ENCODE measurements around the gene NDRG3. TPM values are rescaled to one million over a fixed set of nuclear protein-coding genes. Genes with fewer than 3 reads are reported as not detected.

NDRG3 gene
- total and polyA plus RNA-seq, 4 donors: 3.1 to 6.3 (median 4.5) TPM

DNA sequence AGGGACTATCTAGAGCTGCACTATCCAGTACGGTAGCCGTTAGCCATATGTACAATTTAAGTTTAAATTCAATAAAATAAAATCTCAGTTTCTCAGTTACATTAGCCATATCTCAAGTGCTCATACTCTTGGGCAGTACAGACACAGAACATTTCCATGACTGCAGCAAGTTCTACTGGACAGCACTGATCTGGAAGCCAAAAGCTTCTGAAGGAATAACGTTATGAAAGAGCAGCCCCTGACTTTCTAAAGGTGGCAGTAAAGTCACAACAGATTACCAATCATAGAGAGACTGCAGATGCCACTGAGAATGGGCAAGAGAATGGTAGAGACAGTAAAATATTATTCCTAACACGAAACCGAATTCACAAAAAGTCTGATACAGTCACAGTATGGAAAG lies 36.8 kb downstream of the NDRG3 start:
- H3K27me3 ChIP-seq (ENCODE audit: control insufficient read depth in 4 of 4, insufficient read depth in 4 of 4, low read length in 3 of 4): no peaks in the 10 kb centered on the region
- 80% methylated on average over 5 of the region's 5 CpGs for WGBS
- no peak overlapping the region for H3K27ac ChIP-seq (ENCODE audit: low read depth in 1 of 2, low read length in 2 of 2)
- H3K4me1 ChIP-seq (ENCODE audit: control insufficient read depth in 4 of 4, insufficient read depth in 4 of 4, low read length in 3 of 4): no peaks in the 10 kb centered on the region
- no peak overlapping the region for H3K4me3 ChIP-seq (ENCODE audit: low read depth in 1 of 3, low read length in 3 of 3)
- TF ChIP-seq FOXA1 (IDR thresholded peaks at IDR 0.05) (no peak), JUND (IDR thresholded peaks at IDR 0.05) (no peak), GABPA (IDR thresholded peaks at IDR 0.05 in 1 of 2, conservative IDR thresholded peaks at IDR 0.05 in 1 of 2) (no peak), HNF4G (IDR thresholded peaks at IDR 0.05) (no peak), FOXA2 (IDR thresholded peaks at IDR 0.05) (no peak), TAF1 (conservative IDR thresholded peaks at IDR 0.05) (no peak), HNF4A (conservative IDR thresholded peaks at IDR 0.05) (no peak), RXRA (IDR thresholded peaks at IDR 0.05) (no peak), EGR1 (IDR thresholded peaks at IDR 0.05; ENCODE audit: low read depth in 2 of 2) (no peak), SP1 (IDR thresholded peaks at IDR 0.05) (no peak), RAD21 (IDR thresholded peaks at IDR 0.05) (no peak), YY1 (IDR thresholded peaks at IDR 0.05) (no peak)
- TF ChIP-seq, protein P1, sequence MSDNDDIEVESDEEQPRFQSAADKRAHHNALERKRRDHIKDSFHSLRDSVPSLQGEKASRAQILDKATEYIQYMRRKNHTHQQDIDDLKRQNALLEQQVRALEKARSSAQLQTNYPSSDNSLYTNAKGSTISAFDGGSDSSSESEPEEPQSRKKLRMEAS (IDR thresholded peaks at IDR 0.05): no peak
- TF ChIP-seq, protein P2, sequence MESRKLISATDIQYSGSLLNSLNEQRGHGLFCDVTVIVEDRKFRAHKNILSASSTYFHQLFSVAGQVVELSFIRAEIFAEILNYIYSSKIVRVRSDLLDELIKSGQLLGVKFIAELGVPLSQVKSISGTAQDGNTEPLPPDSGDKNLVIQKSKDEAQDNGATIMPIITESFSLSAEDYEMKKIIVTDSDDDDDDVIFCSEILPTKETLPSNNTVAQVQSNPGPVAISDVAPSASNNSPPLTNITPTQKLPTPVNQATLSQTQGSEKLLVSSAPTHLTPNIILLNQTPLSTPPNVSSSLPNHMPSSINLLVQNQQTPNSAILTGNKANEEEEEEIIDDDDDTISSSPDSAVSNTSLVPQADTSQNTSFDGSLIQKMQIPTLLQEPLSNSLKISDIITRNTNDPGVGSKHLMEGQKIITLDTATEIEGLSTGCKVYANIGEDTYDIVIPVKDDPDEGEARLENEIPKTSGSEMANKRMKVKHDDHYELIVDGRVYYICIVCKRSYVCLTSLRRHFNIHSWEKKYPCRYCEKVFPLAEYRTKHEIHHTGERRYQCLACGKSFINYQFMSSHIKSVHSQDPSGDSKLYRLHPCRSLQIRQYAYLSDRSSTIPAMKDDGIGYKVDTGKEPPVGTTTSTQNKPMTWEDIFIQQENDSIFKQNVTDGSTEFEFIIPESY (IDR thresholded peaks at IDR 0.05): no peak
- TF ChIP-seq, protein P3, sequence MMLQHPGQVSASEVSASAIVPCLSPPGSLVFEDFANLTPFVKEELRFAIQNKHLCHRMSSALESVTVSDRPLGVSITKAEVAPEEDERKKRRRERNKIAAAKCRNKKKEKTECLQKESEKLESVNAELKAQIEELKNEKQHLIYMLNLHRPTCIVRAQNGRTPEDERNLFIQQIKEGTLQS (IDR thresholded peaks at IDR 0.05): no peak
- TF ChIP-seq, protein P4, sequence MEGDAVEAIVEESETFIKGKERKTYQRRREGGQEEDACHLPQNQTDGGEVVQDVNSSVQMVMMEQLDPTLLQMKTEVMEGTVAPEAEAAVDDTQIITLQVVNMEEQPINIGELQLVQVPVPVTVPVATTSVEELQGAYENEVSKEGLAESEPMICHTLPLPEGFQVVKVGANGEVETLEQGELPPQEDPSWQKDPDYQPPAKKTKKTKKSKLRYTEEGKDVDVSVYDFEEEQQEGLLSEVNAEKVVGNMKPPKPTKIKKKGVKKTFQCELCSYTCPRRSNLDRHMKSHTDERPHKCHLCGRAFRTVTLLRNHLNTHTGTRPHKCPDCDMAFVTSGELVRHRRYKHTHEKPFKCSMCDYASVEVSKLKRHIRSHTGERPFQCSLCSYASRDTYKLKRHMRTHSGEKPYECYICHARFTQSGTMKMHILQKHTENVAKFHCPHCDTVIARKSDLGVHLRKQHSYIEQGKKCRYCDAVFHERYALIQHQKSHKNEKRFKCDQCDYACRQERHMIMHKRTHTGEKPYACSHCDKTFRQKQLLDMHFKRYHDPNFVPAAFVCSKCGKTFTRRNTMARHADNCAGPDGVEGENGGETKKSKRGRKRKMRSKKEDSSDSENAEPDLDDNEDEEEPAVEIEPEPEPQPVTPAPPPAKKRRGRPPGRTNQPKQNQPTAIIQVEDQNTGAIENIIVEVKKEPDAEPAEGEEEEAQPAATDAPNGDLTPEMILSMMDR (IDR thresholded peaks at IDR 0.05; ENCODE audit: low read depth, low read length, missing input control): no peak
- H3K36me3 ChIP-seq (ENCODE audit: control insufficient read depth in 4 of 4, insufficient read depth in 3 of 4, low read depth in 1 of 4, low read length in 3 of 4): peaks cover 0 to 4% (median 0%) of the 10 kb centered on the region in 4 donors
- no peak for DNase-seq (ENCODE audit: low spot score)
- no peak overlapping the region for H3K9ac ChIP-seq (ENCODE audit: low read depth in 1 of 2, low read length in 2 of 2)
- H3K9me3 ChIP-seq (ENCODE audit: control insufficient read depth in 4 of 4, low read length in 3 of 4): no peaks in the 10 kb centered on the region

DNA sequence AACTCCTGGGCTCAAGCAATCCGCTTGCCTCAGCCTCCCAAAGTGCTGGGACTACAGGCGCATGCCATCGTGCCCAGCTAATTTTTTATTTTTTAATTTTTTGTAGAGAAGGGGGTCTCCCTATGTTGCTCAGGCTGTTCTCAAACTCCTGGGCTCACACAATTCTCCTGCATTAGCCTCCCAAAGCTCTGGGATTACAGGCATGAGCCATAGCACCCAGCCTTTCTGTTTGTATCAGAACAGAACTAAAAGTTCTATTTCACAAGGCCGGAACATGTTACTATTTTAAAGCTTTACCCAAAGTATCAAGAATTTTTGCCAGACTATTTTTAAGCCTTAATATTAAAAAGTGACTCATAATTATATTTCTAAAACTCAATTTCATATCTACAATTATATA lies 42.4 kb downstream of the NDRG3 start:
- Histone ChIP-seq H3K4me1 (ENCODE audit: control insufficient read depth in 4 of 4, insufficient read depth in 4 of 4, low read length in 3 of 4) (no peaks in the 10 kb centered on the region), H3K4me3 (ENCODE audit: low read depth in 1 of 3, low read length in 3 of 3) (no peak overlapping the region), H3K9me3 (ENCODE audit: control insufficient read depth in 4 of 4, low read length in 3 of 4) (no peaks in the 10 kb centered on the region), H3K9ac (ENCODE audit: low read depth in 1 of 2, low read length in 2 of 2) (no peak overlapping the region), H3K27ac (ENCODE audit: low read depth in 1 of 2, low read length in 2 of 2) (no peak overlapping the region), H3K27me3 (ENCODE audit: control insufficient read depth in 4 of 4, insufficient read depth in 4 of 4, low read length in 3 of 4) (no peaks in the 10 kb centered on the region), H3K36me3 (ENCODE audit: control insufficient read depth in 4 of 4, insufficient read depth in 3 of 4, low read depth in 1 of 4, low read length in 3 of 4) (peaks cover 0 to 4% (median 0%) of the 10 kb centered on the region in 4 donors)
- DNase-seq (ENCODE audit: low spot score): no peak
- WGBS: 96% methylated on average over 4 of the region's 4 CpGs
- no peak for TF ChIP-seq JUND (IDR thresholded peaks at IDR 0.05)
- TF ChIP-seq, protein P2 (IDR thresholded peaks at IDR 0.05): no peak
- TF ChIP-seq, protein P4 (IDR thresholded peaks at IDR 0.05; ENCODE audit: low read depth, low read length, missing input control): no peak
- no peak for TF ChIP-seq YY1 (IDR thresholded peaks at IDR 0.05)
- TF ChIP-seq RAD21 (IDR thresholded peaks at IDR 0.05): no peak
- TF ChIP-seq RXRA (IDR thresholded peaks at IDR 0.05): no peak
- TF ChIP-seq FOXA1 (IDR thresholded peaks at IDR 0.05): no peak
- TF ChIP-seq, protein P5, sequence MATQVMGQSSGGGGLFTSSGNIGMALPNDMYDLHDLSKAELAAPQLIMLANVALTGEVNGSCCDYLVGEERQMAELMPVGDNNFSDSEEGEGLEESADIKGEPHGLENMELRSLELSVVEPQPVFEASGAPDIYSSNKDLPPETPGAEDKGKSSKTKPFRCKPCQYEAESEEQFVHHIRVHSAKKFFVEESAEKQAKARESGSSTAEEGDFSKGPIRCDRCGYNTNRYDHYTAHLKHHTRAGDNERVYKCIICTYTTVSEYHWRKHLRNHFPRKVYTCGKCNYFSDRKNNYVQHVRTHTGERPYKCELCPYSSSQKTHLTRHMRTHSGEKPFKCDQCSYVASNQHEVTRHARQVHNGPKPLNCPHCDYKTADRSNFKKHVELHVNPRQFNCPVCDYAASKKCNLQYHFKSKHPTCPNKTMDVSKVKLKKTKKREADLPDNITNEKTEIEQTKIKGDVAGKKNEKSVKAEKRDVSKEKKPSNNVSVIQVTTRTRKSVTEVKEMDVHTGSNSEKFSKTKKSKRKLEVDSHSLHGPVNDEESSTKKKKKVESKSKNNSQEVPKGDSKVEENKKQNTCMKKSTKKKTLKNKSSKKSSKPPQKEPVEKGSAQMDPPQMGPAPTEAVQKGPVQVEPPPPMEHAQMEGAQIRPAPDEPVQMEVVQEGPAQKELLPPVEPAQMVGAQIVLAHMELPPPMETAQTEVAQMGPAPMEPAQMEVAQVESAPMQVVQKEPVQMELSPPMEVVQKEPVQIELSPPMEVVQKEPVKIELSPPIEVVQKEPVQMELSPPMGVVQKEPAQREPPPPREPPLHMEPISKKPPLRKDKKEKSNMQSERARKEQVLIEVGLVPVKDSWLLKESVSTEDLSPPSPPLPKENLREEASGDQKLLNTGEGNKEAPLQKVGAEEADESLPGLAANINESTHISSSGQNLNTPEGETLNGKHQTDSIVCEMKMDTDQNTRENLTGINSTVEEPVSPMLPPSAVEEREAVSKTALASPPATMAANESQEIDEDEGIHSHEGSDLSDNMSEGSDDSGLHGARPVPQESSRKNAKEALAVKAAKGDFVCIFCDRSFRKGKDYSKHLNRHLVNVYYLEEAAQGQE (IDR thresholded peaks at IDR 0.05): no peak
- TF ChIP-seq SP1 (IDR thresholded peaks at IDR 0.05): no peak
- TF ChIP-seq GABPA (IDR thresholded peaks at IDR 0.05 in 1 of 2, conservative IDR thresholded peaks at IDR 0.05 in 1 of 2): no peak
- no peak for TF ChIP-seq NR2F2 (IDR thresholded peaks at IDR 0.05)
- TF ChIP-seq, protein P1 (IDR thresholded peaks at IDR 0.05): no peak
- no peak for TF ChIP-seq HNF4G (IDR thresholded peaks at IDR 0.05)
- no peak for TF ChIP-seq HNF4A (conservative IDR thresholded peaks at IDR 0.05)

Measured in liver (tissue), 9 donors.